GM19239 (cell line): ENCODE data around the gene CORO2A.

Experiments
- DNase-seq: peaks from one replicate; pipeline ENCODE4 v3.0.0; 2011; ENCODE audit warnings: low spot score; ENCODE audit not compliant: insufficient read length
- FAIRE-seq: peaks from 2 replicates; lab custom pipeline; 2011; peaks lifted over from hg19 to GRCh38; lab: Jason Lieb, UNC

The CORO2A gene

DNA sequence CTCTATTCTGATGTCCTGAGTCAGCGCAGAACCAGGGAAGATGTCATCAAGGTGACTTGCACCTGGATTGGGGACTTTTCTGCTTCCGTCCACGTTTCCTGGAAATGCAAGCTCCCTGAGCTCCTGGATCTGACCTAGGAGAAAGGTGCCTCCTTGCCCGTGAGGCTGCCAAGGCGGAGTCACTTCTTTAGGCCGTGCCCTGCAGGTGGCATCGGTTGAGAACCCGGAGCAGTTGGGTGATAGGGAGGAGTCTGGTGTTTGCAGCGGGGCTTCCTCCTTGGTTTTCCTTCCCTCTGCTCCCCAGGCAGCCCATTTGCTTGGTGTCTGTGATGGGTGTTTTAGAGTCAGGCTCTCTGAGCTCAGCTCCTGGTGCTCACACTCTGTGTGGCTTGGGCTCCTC, 120.7 kb downstream of the CORO2A start:
- FAIRE-seq = no peak
- DNase-seq = no peak
